ENCODE data around the gene BANP. TPM values are rescaled to one million over a fixed set of nuclear protein-coding genes. Genes with fewer than 3 reads are reported as not detected.
"Not testable (repeated sequence)": the region's sequence is repeated elsewhere in the genome, so short reads cannot be mapped to it uniquely, and the experiment has no call there.

The BANP gene
- total RNA-seq, 4 donors from 2014 or later, result 18.9 to 33.6 (median 28.2) TPM

GRCh38 chr16:87983072-87983736 lies 32.0 kb downstream of the BANP start:
- not testable (repeated sequence) for H3K27ac ChIP-seq (replicated peaks in 1 of 4); H3K27me3 ChIP-seq; H3K4me1 ChIP-seq; DNase-seq (ENCODE audit: extremely low spot score); H3K4me3 ChIP-seq; H3K9me3 ChIP-seq
- 45% methylated on average over 20 of the region's 20 CpGs for WGBS
- TF ChIP-seq, protein P1, sequence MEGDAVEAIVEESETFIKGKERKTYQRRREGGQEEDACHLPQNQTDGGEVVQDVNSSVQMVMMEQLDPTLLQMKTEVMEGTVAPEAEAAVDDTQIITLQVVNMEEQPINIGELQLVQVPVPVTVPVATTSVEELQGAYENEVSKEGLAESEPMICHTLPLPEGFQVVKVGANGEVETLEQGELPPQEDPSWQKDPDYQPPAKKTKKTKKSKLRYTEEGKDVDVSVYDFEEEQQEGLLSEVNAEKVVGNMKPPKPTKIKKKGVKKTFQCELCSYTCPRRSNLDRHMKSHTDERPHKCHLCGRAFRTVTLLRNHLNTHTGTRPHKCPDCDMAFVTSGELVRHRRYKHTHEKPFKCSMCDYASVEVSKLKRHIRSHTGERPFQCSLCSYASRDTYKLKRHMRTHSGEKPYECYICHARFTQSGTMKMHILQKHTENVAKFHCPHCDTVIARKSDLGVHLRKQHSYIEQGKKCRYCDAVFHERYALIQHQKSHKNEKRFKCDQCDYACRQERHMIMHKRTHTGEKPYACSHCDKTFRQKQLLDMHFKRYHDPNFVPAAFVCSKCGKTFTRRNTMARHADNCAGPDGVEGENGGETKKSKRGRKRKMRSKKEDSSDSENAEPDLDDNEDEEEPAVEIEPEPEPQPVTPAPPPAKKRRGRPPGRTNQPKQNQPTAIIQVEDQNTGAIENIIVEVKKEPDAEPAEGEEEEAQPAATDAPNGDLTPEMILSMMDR (IDR thresholded peaks at IDR 0.05), result peak; percentile 36 to 41 (median 37)
- peaks cover 8 to 53% (median 33%) of the 10 kb centered on the region in 4 donors for H3K36me3 ChIP-seq
- intact Hi-C loops (cut with DNase I), result loop anchor here (10.0 kb wide), 1 partner anchor 452 kb away; no protein-coding TSS in a partner anchor

GRCh38 chr16:87983737-87984097 lies 32.5 kb downstream of the BANP start:
- not testable (repeated sequence) for H3K4me3 ChIP-seq; DNase-seq (ENCODE audit: extremely low spot score); H3K27me3 ChIP-seq; H3K4me1 ChIP-seq; H3K9me3 ChIP-seq; H3K27ac ChIP-seq (replicated peaks in 1 of 4)
- intact Hi-C loops (cut with DNase I), result loop anchor here (10.0 kb wide), 1 partner anchor 451 kb away; no protein-coding TSS in a partner anchor
- peaks cover 8 to 53% (median 33%) of the 10 kb centered on the region in 4 donors for H3K36me3 ChIP-seq
- WGBS, result 54% methylated on average over 7 of the region's 7 CpGs

DNA sequence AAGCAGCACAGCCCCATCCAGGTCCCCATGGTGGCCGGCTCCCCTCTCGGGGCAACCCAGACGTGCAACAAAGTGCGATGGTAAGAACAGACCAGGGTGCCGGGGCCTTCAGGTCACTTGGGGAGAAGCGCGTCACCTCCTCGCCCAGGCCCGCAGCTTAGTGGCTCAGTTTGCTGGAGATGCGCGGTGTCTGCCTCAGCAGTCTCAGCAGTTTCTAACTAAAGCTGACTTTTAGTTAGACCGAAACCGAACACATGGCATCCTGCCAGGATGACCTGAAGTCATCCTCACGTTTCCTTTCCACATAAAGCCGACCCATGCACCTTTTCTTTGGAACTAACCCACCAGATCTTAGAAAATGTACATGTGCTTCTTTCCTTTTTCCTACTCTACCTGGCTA lies 32.9 kb downstream of the BANP start:
- not testable (repeated sequence) for H3K9me3 ChIP-seq; H3K4me1 ChIP-seq; H3K27me3 ChIP-seq; H3K4me3 ChIP-seq; DNase-seq (ENCODE audit: extremely low spot score); H3K27ac ChIP-seq (replicated peaks in 1 of 4)
- intact Hi-C loops (cut with DNase I), result loop anchor here (10.0 kb wide), 1 partner anchor 451 kb away; no protein-coding TSS in a partner anchor
- H3K36me3 ChIP-seq, result peaks cover 8 to 55% (median 31%) of the 10 kb centered on the region in 4 donors
- WGBS, result 86% methylated on average over 10 of the region's 15 CpGs

GRCh38 chr16:87984632-87985267 lies 33.5 kb downstream of the BANP start:
- peaks cover 0 to 5% (median under 1%) of the 10 kb centered on the region in 4 donors for H3K4me1 ChIP-seq
- no peaks in the 10 kb centered on the region for H3K9me3 ChIP-seq
- WGBS, result 90% methylated on average over 15 of the region's 28 CpGs
- H3K27me3 ChIP-seq, result no peaks in the 10 kb centered on the region
- no peak for DNase-seq (ENCODE audit: extremely low spot score)
- no peak overlapping the region for H3K27ac ChIP-seq (replicated peaks in 1 of 4)
- intact Hi-C loops (cut with DNase I), result loop anchor here (10.0 kb wide), 1 partner anchor 450 kb away; no protein-coding TSS in a partner anchor
- no peak overlapping the region for H3K4me3 ChIP-seq
- H3K36me3 ChIP-seq, result peaks cover 8 to 55% (median 33%) of the 10 kb centered on the region in 4 donors
- TF ChIP-seq, protein P1 (IDR thresholded peaks at IDR 0.05), result no peak
- TF ChIP-seq EP300 (IDR thresholded peaks at IDR 0.05), result no peak
- no peak for TF ChIP-seq POLR2AphosphoS5 (IDR thresholded peaks at IDR 0.05)
- no peak for TF ChIP-seq POLR2A (IDR thresholded peaks at IDR 0.05; ENCODE audit: low read depth)

DNA sequence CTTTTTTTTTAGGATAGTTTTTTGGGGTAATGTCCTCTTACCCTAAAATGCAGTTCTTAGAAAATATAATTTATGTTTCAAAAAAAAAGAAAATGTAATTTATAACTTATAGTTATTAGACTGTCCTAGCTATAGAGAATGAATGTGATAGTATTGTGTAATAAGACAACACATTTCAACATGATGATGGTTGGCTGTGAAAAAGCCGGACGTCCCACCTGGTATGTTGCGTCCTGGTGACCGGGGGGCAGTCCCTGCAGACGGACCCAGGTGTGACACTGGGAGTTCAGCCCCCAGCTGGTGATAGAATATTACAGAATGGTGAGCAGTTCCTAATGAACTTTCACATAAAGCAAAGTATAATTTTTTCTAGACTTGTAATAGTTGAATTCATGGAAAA lies 34.3 kb downstream of the BANP start:
- peaks cover 8 to 55% (median 33%) of the 10 kb centered on the region in 4 donors for H3K36me3 ChIP-seq
- not testable (repeated sequence) for H3K27me3 ChIP-seq; DNase-seq (ENCODE audit: extremely low spot score); H3K27ac ChIP-seq (replicated peaks in 1 of 4); H3K4me1 ChIP-seq; H3K9me3 ChIP-seq; H3K4me3 ChIP-seq
- intact Hi-C loops (cut with DNase I), result loop anchor here (10.0 kb wide), 1 partner anchor 449 kb away; no protein-coding TSS in a partner anchor
- WGBS, result 82% methylated on average over 5 of the region's 5 CpGs

- H3K36me3 ChIP-seq, result peaks cover 4 to 51% (median 30%) of the 10 kb centered on the region in 4 donors
- not testable (repeated sequence) for H3K9me3 ChIP-seq; H3K4me1 ChIP-seq; DNase-seq (ENCODE audit: extremely low spot score); H3K4me3 ChIP-seq; H3K27ac ChIP-seq (replicated peaks in 1 of 4); H3K27me3 ChIP-seq
- intact Hi-C loops (cut with DNase I), result loop anchor here (10.0 kb wide), 1 partner anchor 448 kb away; no protein-coding TSS in a partner anchor
- 74% methylated on average over 5 of the region's 5 CpGs for WGBS
Measured at GRCh38 chr16:87986361-87986849, 35.2 kb downstream of the BANP start.

DNA sequence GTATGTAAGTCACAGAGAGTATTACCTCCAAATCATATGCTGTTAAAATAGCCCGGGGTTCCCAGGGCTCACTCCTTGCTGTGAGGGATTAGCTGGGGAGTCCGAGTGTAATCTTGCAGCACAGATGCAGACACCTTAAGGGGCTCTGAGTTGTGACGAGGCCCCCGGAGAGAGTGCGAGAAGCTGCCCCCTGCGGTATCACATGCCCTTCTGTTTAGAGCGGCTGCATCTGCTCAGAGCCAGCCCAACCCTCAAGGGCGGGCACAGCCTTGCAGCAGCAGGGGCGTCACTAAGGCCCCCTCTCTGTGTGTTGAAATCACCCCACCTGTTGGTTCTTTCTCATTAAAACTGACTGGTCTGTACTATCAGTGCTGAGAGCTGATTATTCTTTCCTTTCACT lies 37.4 kb downstream of the BANP start:
- not testable (repeated sequence) for H3K27ac ChIP-seq (replicated peaks in 1 of 4); H3K4me1 ChIP-seq; H3K4me3 ChIP-seq; DNase-seq (ENCODE audit: extremely low spot score); H3K9me3 ChIP-seq; H3K27me3 ChIP-seq
- WGBS, result 93% methylated on average over 6 of the region's 9 CpGs
- H3K36me3 ChIP-seq, result peaks cover 0 to 45% (median 25%) of the 10 kb centered on the region in 4 donors
- intact Hi-C loops (cut with DNase I), result loop anchor here (10.0 kb wide), 1 partner anchor 446 kb away; no protein-coding TSS in a partner anchor

GRCh38 chr16:87990254-87990653 lies 39.0 kb downstream of the BANP start:
- H3K9me3 ChIP-seq; H3K27me3 ChIP-seq; H3K4me1 ChIP-seq; DNase-seq (ENCODE audit: extremely low spot score); H3K27ac ChIP-seq (replicated peaks in 1 of 4); intact Hi-C loops (cut with DNase I); H3K4me3 ChIP-seq: not testable (repeated sequence)
- peaks cover 0 to 41% (median 20%) of the 10 kb centered on the region in 4 donors for H3K36me3 ChIP-seq
- WGBS, result 82% methylated on average over 4 of the region's 4 CpGs

DNA sequence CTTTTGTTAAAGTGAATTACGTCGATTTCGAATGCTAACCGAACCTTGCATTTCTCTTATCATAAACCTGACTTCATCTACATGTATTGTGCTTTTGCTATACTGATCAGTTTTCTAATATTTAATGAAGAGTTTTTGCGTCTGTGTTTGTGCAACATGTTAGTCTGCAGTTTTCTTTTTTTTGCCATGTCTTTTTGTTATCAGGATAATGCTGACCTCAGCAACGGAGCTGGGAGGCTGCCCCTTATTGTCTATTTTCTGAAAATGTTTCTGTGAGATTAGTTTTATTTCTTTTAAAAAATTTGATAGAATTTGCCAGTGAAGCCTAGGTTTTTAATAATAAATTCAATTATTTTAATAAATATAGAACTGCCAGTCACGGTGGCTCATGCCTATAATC lies 40.9 kb downstream of the BANP start:
- H3K9me3 ChIP-seq; H3K27me3 ChIP-seq; H3K27ac ChIP-seq (replicated peaks in 1 of 4); intact Hi-C loops (cut with DNase I); H3K4me1 ChIP-seq; H3K4me3 ChIP-seq; DNase-seq (ENCODE audit: extremely low spot score): not testable (repeated sequence)
- peaks cover 0 to 37% (median 24%) of the 10 kb centered on the region in 4 donors for H3K36me3 ChIP-seq
- 99% methylated on average over 7 of the region's 7 CpGs for WGBS

All from esophagus muscularis mucosa (tissue), 4 donors.